HG03064 (cell line): ENCODE results near the gene LEKR1.
"Not testable (repeated sequence)": the region's sequence is repeated elsewhere in the genome, so short reads cannot be mapped to it uniquely, and the experiment has no call there.

Source experiments
- ATAC-seq: cut with Tn5 transposase; IDR thresholded peaks from one replicate; pipeline ENCODE4 v1.9.1; 2021; ENCODE audit warnings: low read depth; ENCODE audit not compliant: unreplicated experiment

LEKR1 gene

DNA sequence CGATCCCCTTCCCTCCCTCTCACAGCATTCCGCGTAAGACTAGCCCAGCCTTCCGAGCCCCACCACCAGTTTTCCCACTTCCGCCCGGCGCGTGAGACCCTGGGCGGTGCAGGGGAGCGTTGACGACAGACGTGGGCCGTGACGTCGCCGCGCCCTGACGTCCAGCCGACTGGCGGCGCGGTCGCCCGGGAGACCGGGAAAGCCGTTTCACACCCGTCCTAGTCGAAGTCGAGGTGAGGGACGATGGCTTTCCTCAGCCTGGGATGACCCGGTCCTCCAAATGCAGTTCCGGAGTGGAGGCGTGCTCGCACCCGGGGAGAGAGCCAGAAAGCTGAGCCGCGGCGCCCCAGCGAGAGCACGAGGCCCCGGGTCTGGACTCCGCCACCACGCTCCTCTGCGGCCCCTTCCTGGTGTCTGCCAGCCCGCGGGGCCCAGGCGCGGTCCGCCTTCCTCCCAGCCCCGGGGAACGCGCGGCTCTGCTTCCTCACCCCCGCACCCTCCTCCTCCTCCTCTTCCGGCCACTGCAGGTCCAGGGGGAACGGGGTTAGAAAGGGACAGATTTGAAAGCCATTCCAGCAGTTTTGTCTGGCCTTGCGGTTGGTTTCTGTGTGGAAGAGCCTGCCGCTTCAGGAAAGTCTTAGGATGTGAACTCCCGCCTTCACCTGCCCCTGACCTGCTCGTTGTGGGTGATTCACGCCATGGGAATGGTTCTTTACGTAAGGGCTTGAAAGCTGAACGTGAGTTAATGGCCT lies at the start of gene LEKR1:
LEKR1 (plus strand) TSS at position 210 of the 752 bp plus-strand sequence. CDS start 2,977 bp downstream, outside the sequence.
- ATAC-seq: peak; percentile 93

DNA sequence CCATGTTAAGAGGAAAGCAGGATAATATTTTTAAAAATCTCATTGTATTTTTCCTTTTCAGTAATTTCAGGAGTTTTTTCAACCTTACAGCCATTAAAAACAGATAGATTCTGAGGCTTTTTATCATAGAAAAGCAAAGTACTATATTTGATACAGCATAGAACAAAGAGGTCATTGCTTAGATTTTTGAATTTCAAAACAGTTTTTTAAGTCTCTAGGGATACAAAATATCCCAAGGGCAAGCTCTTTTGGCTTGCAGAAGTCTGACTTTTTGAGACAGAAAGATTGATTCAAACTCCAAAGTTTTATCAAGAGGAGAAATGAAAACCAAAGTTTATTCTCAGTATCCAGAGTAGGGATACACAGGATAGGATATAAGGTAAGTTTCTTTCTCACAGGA lies 49.3 kb upstream of the LEKR1 start:
- ATAC-seq: no peak

DNA sequence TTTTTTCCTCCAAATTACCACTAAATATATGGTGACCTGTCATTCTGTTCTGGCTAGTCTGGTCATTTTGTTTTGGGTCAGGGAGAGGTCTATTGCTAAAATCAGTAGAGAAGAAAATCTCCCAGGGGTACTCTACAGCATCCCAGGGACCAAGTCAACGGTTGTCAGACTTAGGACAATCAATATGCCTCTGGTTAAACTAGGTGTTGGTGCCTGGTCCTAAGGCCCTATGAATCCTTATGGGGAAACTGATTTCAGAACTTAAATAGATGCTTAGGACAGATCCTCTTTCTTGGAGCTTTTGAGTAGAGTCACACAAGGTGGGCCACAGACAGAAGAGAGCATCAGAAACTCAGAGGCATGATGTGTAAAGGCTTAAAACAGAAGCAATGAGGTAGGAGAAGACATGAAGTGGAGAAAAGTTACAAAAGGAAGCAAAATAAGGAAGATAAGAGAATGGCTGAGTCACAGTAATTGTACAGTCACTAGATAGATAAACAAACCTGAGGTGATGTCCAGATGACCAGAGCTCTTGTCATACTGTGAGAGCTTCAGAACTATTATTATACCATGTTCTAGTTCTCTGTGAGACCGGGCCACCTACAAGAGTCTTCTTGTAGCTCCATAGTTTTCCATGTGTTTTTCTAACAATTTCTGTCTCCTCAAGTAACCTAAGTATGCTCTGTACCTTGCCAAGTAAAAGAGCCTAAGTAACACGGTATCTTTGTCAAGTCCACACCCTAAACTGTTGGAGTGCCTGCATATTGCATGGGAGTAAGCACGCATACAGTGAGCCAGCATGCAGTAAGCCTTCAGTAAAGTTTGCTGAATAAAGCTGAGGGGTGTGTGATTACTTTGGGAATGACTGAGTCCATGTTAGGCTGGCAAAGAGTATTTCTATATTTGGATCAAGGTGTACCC lies 44.6 kb upstream of the LEKR1 start:
- ATAC-seq: no peak

DNA sequence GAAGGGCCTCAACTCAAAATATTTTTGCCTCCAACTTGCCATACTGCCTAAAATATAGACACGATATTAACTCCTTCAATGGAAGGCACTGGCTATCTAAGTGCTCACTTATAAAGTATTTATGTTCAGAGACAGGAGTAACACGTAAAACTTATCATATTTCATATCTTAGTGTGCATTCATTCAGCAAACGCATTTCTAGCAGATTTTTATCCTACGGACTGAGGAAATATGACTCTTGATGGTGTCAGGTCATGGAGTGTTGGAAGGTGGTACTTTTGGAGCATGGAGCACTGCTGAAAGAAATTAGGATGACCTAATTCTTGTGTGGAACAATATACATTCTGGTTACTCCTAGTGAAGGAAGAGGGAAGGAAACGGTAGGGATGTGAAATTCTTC lies 43.8 kb upstream of the LEKR1 start:
- ATAC-seq: no peak

DNA sequence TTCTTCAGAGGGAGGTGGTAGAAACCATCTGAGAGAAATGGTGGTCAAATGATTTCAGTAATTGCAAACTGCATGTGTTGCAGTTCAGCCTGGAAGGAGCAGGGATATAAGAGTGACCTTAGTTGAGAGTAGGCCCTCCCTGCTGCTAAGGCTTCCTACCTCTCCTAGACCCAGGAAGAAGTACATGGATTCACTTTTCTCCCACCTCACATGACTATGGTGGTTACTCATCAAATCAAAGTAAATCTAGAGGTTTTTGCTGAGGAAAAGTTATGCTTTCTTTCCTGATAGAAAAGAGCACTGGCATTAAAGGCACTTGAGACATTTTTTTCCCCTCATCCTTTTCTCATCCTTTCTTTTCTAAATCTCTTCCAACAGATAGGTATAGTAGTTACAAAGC lies 43.2 kb upstream of the LEKR1 start:
- ATAC-seq: no peak

DNA sequence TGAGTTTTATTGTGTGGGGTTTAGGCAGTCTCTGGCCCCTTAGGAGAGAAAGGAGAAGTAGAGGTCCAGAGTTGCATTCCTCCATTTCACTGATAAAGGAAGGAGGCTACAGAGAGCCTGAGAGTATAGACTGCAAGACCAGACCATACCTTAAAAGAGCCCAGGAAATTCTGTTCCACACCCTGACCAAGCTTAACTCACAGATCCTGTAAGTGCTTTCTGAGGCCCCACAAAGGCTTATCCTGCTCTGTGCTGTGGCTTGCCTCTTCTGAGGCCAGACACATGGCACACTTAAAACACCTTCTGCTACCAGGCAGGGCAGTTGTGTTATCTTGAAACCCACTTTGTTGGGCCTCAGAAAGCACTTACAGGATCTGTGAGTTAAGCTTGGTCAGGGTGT lies 39.2 kb upstream of the LEKR1 start:
- no peak for ATAC-seq

DNA sequence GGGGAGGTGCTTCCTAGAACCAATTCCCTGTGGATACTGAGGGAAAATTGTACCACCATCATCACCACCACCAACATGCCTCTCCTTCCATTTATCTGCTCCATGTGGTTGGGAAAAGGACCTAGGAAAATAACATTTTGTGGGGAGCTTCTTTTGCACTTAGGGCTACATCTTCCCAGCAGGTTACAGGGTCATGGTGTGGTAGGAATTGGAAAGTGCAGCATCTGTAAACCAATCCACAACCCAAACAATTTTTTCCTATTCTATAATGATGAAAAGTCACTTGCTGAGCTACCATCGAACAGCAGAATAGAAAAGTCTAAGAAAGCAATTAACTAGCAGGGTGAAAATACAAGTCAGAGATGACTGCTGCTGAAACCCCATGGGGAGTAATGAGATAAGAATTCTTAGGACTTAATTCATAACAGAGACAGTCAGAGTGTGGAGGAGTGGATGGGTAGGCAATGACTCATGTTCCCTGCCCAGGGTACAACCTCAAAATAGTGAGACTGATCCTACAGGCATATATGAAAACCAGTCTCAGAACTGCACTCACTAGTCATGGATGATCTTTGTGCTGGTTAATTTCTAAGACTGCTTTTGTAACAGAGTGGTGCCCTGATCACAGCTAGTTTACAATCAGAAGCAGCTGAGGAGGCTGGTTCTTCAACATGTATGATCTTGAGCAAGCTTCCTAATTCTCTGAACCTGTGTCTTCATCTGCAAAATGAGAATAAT lies 38.1 kb upstream of the LEKR1 start:
- peak; percentile 65 for ATAC-seq

DNA sequence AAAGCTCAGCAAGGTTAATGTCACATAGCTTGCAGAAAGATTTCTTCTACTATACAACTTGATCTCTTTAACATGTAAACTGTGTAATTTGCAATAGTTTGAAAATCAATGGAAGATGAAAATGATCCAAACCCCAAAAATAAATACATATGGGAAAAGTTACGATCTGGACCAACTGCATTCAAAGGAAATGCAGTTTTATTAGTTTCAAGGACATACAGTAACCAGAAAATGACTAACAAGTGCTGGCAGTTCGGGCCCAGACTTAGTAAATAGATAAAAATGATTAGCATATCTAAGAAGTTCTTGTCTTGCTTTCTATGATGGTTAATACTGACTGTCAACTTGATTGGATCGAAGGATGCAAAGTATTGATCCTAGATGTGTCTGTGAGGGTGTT lies 37.3 kb upstream of the LEKR1 start:
- ATAC-seq: no peak

DNA sequence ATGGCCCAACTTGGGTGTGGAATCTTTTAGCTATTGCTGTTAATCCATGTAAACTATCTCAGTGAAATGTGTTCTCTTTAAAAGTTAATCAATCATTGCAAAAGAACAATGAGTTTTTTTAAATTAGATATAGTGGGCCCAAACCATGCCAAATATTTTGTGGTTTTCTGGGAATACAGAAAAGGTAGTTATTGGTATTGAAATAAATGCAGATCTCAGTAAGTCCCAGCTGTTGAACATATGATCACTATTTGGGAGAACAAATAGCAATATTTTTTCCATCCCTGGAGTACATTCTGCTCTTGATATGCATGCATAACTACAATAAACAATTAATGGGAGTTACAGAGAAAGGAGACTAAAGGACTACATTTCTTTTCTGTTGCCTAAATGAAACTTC lies 36.0 kb upstream of the LEKR1 start:
- ATAC-seq: no peak

DNA sequence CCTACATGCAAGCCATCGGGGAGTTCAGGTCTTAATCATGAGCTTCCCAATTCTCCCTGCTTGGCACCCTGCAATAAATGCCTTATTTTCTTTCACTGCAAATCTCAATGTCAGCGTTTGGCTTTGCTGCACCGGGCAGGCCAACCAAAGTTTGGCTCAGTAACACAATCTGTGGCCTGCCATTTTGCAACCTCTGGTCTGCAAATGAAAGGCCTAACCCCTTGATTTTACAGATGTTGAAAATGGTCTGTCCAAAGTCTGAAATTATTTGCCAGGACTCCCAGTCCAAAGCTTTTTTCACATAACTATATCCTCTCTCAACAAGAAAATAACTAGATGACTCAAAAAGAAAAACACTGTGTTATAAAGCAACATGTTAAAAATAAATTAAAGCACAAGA lies 34.0 kb upstream of the LEKR1 start:
- no peak for ATAC-seq

DNA sequence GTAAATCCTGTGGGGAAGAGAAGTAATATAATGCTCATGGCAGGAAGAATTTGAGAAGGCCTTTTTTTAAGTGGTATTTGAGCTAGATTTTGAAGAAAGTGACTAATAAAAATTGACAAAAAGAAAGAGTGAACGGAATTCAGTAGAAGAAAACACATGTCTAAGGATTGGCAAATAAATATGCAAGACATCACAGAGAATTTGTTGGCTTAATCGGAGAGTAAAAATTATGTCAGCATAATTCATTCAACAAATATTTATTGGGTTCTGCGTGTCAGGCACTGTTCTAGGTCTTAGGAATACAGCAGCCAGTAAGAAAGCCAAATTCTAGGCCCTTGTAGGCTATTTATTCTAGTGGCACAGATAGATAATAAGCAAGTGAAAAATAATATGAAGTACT lies 33.6 kb upstream of the LEKR1 start:
- no peak for ATAC-seq

DNA sequence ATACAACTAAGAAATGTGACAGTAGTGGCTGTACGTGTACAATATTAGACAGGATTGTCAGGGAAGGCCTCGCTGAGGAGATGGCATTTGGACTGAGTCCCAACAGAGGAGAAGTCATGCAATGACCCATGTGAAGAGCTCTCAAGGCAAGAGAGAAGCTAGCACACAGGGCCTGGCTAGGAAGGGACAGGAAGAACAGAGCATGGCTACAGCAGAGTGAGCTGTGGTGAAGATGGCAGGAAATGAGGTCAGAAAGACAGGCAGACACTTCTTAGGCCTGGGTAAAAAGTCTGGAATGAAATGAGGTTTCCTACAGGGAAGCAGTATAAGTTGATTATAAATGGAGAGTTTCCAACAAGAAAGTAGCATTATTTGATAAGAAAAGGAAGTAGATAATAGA lies 33.2 kb upstream of the LEKR1 start:
- ATAC-seq: no peak

DNA sequence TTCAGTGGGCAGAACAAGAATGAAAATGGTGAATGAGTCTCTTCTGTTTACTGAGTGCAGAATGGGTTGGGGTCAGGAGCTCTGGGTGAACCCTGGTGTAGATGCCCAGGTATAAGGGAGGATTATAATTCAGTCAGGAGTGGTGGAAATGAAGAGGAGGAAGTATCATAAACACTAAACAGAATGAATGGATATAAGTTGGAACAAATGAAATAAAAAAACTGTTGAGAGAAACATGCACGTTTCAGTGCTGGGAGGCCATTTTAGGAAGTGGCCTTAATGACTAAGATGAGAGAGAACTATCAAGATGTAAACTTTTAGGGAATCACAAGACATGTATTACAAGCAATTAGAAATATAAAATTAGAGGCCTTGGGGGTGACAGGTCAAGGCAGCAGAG lies 32.8 kb upstream of the LEKR1 start:
- no peak for ATAC-seq

DNA sequence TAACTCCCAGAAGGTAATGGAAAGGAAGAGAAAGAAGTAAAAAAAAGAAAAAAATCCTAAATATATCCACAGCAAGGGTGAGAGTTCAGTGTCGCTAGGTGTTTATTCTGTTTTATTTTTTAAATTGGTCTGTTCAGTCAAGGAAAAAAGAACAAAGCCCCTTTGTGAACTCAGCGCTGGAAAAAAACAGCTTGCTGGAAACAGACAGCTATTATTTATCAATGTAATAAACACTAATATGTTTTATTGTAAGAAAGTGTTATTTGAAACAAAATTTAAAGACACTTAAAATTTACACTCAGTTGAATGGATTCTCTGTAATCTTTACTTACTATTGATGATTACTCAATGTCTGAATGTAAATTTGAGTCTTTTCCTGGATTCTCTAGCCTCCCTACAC lies 32.3 kb upstream of the LEKR1 start:
- ATAC-seq: no peak

DNA sequence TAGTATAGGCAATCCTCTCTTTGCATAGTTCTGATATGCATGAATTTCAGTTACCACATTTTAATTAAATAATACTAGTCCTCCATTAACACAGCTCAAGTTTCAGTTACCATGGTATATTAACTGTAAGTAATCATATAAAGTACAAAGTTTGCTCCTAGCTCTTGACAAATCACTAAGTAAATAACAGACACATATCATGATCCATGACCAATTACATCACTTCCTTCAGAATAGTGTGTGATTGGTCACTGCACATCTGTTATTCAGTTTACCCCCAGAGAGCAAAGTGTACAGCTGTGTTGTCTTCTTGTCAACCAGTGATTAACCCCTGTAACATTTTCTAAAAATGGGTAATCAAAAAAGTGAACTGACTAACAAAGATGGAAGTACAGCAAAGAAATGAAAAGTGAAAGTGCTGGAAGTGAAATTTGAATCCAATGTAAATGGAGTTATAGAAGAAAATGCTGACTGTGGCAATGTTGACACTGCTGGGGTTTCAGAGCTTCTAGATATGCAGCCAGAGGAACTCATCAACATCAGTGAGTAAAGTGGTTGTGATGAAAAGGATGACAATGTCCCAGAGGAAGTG lies 30.2 kb upstream of the LEKR1 start:
- ATAC-seq: no peak

DNA sequence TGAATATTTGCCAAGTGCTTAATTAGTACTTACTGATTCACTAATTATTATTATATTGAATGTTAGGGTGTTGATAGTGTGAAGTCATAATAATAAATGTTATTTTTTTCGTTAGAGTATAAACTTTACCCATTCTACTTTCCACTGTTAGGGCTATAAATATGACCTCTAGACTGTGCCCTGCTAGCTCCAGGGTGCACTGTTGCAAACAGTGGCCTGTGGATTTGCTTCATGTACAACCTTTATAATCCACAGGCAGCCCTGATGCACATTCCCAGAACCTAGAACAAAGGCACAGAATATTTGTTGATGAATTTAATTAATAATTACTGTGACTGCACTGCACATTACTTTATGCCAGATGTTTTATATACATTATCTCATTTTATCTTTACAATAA lies 28.8 kb upstream of the LEKR1 start:
- no peak for ATAC-seq

DNA sequence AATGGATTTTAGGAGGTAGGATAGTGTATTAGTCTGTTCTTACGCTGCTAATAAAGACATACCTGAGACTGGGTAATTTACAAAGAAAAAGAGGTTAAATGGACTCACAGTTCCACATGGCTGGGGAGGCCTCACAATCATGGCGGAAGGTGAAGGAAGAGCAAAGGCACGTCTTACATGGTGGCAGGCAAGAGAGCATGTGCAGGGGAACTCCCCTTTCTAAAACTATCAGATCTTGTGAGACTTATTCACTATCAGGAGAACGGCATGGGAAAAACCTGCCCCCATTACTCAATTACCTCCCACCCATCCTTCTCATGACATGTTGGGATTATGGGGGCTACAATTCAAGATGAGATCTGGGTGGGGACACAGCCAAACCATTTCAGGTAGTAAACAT lies 25.9 kb upstream of the LEKR1 start:
- not testable (repeated sequence) for ATAC-seq

DNA sequence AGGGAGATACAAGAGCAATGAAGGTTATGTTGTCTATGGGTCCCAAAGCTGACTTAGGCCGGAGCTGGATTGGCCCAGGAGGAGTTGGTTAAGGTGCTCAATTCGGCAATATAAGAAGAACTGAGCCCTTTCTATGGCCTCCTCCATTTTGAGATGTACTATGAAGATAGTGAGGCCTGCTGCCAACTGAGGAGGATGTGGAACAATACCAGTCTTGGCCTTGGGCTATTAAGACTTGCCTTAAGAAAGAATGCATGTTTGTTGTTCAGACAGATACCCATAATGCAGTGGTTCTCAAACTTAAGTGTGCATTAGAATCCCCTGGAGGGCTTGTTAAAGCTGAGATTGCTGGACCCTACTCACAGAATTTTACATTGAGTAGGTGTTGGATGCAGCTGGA lies 24.4 kb upstream of the LEKR1 start:
- no peak for ATAC-seq

DNA sequence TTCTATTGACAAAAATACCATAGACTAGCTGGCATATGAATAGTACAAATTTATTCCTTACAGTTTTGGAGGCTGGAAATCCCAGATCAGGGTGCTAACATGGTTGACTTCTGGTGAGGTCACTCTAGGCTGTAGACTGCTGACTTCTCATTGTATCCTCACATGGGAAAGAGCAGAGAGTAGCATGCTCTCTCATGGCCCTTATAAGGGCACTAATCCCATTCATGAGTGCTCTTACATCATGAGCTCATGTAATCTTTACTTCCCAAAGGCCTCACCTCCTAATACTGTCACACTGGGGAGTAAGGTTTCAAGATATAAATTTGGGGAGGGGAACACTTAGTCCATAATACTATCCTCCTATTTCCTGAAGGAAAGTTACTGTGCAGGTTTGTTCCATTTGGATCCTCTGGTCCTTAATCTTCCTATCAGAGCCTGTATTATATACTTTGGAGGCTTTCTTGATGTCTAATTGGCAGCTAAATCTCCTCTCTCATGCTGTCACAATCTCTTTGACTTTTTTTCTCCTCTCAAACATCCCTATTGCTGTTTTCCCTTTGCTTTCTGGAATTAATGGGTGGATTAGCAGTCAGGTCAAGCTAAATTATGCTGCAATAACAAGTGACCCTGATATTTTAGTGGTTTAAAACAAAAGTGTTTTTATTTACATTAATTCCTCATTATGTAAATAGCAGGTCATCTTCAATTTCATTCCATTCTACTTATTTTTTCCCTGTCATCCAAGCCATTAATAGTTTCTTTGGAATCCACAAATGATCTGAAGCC lies 23.1 kb upstream of the LEKR1 start:
- no peak for ATAC-seq
